Esophagus squamous epithelium (tissue), 5 donors: Measurements from ENCODE around the gene PLTP. TPM values are rescaled to one million over a fixed set of nuclear protein-coding genes. Genes with fewer than 3 reads are reported as not detected.

Experiments
- DNase-seq: peaks from one replicate; lab custom pipeline; 2025; lab: John Stamatoyannopoulos, UW
- H3K27ac ChIP-seq, 4 donors: fragments of 200-600 bp; sonication (generic); one replicate each; pipeline ENCODE4 v1.5.1; 2016 to 2019; ENCODE audit warnings: mild to moderate bottlenecking in 1 of 4
- H3K27me3 ChIP-seq, 4 donors: fragments of 200-600 bp; sonication (generic); 1 replicate in 3 of 4; 2 replicates in 1 of 4; pipeline versions ENCODE4 v1.5.1 to v1.6.0; 2017 to 2021; ENCODE audit warnings: antibody characterized with exemption in 1 of 4
- H3K36me3 ChIP-seq, 3 donors: fragments of 200-600 bp; sonication (generic); one replicate each; pipeline ENCODE4 v1.5.1; 2016 to 2019
- H3K4me1 ChIP-seq, 3 donors: fragments of 200-600 bp; sonication (generic); one replicate each; pipeline ENCODE4 v1.5.1; 2017 to 2019
- H3K4me3 ChIP-seq, 4 donors: fragments of 200-600 bp; sonication (generic); 1 replicate in 3 of 4; 2 replicates in 1 of 4; pipeline ENCODE4 v1.5.1; 2016 to 2019; ENCODE audit warnings: mild to moderate bottlenecking in 2 of 4, moderate library complexity in 1 of 4
- H3K9me3 ChIP-seq, 3 donors: fragments of 200-600 bp; sonication (generic); one replicate each; pipeline ENCODE4 v1.5.1; 2016 to 2019
- CTCF ChIP-seq, 6 experiments: fragments of 450-650 bp in 4 of 6; fragments of 200-600 bp in 2 of 6; sonication (generic) in 2 of 6; IDR thresholded peaks; one replicate each; pipeline ENCODE4 v1.5.1; 2016 to 2019; ENCODE audit warnings: antibody characterized with exemption in 6 of 6, mild to moderate bottlenecking in 4 of 6, moderate library complexity in 4 of 6
- POLR2A ChIP-seq, 4 donors: fragments of 450-650 bp; IDR thresholded peaks; one replicate each; pipeline ENCODE4 v1.6.1; 2017; ENCODE audit warnings: antibody characterized with exemption in 4 of 4, mild to moderate bottlenecking in 4 of 4, moderate library complexity in 3 of 4
- WGBS, 2 donors: methylation state at CpG; one replicate each; pipeline ENCODE4 v1.1.5; 2018; 5-methylcytosine and 5-hydroxymethylcytosine counted together
- intact Hi-C: fragments of 100-400 bp; cut with DNase I; formaldehyde crosslinking; loops from one replicate; pipeline ENCODE4 v1.15.0; 2022
- total RNA-seq, 4 donors: library from RNA; depleted of rRNA; stranded (reverse); fragments of >200 nt; gene quantifications; one replicate each; pipeline ENCODE4 v1.1.0, GENCODE V29; 2016
- donor health status: DM: yes; HTN: yes; CAD: no.

PLTP gene
- total RNA-seq, 4 donors from 2014 or later: 5.9 to 248 (median 92.6) TPM

DNA sequence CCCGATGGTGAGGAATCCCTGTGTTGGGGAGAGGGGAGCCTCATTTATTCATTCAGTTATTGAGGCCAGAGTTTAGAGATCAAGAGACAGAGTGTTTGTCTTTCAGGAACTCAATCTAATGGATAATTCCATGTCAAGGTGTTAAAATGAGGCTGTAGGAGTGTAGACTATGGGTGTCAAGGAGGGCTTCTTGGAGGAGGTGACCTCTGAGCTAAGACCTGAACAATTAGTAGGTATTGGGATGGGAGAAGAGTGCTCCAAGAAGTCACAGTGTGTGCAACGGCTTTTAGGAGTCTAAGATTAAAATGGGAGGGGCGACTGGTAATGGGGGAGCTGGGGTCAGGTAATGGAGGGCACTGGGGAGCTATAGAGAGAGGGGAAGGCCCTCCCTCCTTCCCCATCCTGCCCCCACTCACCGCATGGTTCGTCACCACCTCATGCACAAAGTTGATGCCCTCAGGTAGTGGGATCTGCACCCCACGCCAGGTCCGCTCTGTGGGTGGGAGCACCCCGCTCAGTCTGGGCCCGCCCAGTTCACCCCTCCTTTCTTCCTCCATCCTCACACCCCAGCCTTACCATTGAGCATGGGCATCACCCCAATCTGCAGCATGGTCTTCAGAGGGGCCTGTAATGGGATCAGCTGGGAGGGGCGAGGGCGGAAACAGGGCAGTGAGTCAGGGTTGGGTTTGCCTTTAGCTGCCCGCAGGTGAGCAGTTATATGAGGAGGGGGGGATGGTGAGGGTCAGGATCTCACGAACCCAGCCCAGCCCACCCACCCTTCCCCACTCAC lies 12.7 kb downstream of the PLTP start:
- Histone ChIP-seq H3K27me3 (no peaks in the 10 kb centered on the region), H3K4me3 (no peak overlapping the region), H3K4me1 (no peaks in the 10 kb centered on the region), H3K27ac (no peak overlapping the region), H3K36me3 (peaks cover 0 to 94% (median 26%) of the 10 kb centered on the region in 3 donors), H3K9me3 (no peaks in the 10 kb centered on the region)
- TF ChIP-seq CTCF (IDR thresholded peaks at IDR 0.05): no peak
- no peak for DNase-seq
- intact Hi-C loops: loop anchor here (10.0 kb wide), 1 partner anchor 46 kb away; no protein-coding TSS in a partner anchor
- WGBS, 2 donors: 79 to 81% methylated on average over 8 to 10 of the region's 13 CpGs

GRCh38 chr20:45898285-45898684 lies 13.7 kb downstream of the PLTP start:
- Histone ChIP-seq H3K27ac (no peak overlapping the region), H3K4me3 (no peak overlapping the region), H3K36me3 (peaks cover 0 to 100% (median 26%) of the 10 kb centered on the region in 3 donors), H3K4me1 (peaks cover 0 to 6% (median 2%) of the 10 kb centered on the region in 3 donors), H3K27me3 (no peaks in the 10 kb centered on the region), H3K9me3 (no peaks in the 10 kb centered on the region)
- 78 to 82% methylated on average over 9 of the region's 12 CpGs for WGBS, 2 donors
- DNase-seq: no peak
- TF ChIP-seq CTCF (IDR thresholded peaks at IDR 0.05) (no peak), POLR2A (IDR thresholded peaks at IDR 0.05) (no peak)
- intact Hi-C loops: loop anchor here (10.0 kb wide), 1 partner anchor 47 kb away; no protein-coding TSS in a partner anchor

GRCh38 chr20:45897692-45898091 lies 14.3 kb downstream of the PLTP start:
- 94 to 97% methylated on average over 7 of the region's 7 CpGs for WGBS, 2 donors
- H3K36me3 ChIP-seq: peaks cover 3 to 100% (median 26%) of the 10 kb centered on the region in 3 donors
- H3K4me3 ChIP-seq: no peak overlapping the region
- DNase-seq: no peak
- TF ChIP-seq CTCF (IDR thresholded peaks at IDR 0.05) (no peak), POLR2A (IDR thresholded peaks at IDR 0.05) (no peak)
- intact Hi-C loops: loop anchor here (10.0 kb wide), 1 partner anchor 47 kb away; no protein-coding TSS in a partner anchor
- no peaks in the 10 kb centered on the region for H3K27me3 ChIP-seq
- H3K9me3 ChIP-seq: no peaks in the 10 kb centered on the region
- H3K27ac ChIP-seq: no peak overlapping the region
- H3K4me1 ChIP-seq: peaks cover 0 to 12% (median 7%) of the 10 kb centered on the region in 3 donors

- Histone ChIP-seq H3K27me3 (no peaks in the 10 kb centered on the region), H3K9me3 (no peaks in the 10 kb centered on the region), H3K36me3 (peaks cover 3 to 100% (median 26%) of the 10 kb centered on the region in 3 donors), H3K4me3 (no peak overlapping the region), H3K27ac (no peak overlapping the region), H3K4me1 (peaks cover under 1 to 16% (median 11%) of the 10 kb centered on the region in 3 donors)
- intact Hi-C loops: loop anchor here (10.0 kb wide), 1 partner anchor 48 kb away; no protein-coding TSS in a partner anchor
- no peak for TF ChIP-seq POLR2A (IDR thresholded peaks at IDR 0.05)
- TF ChIP-seq CTCF (IDR thresholded peaks at IDR 0.05): no peak
- WGBS, 2 donors: 62 to 78% methylated on average over 2 of the region's 2 CpGs
- DNase-seq: no peak
These were observed 14.7 kb downstream of the PLTP start for GRCh38 chr20:45897289-45897688.

DNA sequence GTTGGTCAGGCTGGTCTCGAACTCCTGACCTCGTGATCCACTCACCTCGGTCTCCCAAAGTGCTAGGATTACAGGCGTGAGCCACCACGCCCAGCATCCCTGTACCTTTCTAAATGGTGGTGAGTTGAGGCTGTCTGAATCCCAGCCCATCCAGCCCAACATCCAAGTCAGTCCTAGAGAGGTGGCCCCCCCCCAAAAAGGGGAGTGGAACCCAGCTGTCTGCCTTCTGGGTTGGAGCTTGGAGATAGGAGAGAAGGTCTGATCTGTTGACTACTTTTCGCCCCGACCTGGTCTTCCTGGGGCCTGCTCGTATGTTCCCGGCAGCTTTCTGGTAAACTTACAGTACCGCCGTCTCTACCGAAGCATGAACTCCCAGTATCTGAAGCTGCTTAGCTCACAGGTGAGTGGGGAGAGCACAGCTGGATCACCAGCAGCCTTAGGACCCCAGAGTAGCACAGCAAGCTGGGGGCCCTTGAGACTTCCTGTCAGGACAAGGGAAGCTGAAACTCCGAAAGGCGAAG lies 15.3 kb downstream of the PLTP start:
- Histone ChIP-seq H3K36me3 (peaks cover 3 to 94% (median 26%) of the 10 kb centered on the region in 3 donors), H3K27ac (no peak overlapping the region), H3K4me3 (no peak overlapping the region), H3K4me1 (peaks cover 7 to 22% (median 17%) of the 10 kb centered on the region in 3 donors), H3K27me3 (no peaks in the 10 kb centered on the region), H3K9me3 (no peaks in the 10 kb centered on the region)
- no peak for DNase-seq
- no peak for TF ChIP-seq POLR2A (IDR thresholded peaks at IDR 0.05)
- no peak for TF ChIP-seq CTCF (IDR thresholded peaks at IDR 0.05)
- 84 to 85% methylated on average over 9 to 10 of the region's 14 CpGs for WGBS, 2 donors
- intact Hi-C loops: loop anchor here (10.0 kb wide), 1 partner anchor 48 kb away; no protein-coding TSS in a partner anchor
